Cardiac muscle cell (in vitro differentiated cells and primary cell): ENCODE measurements around the gene NR6A1. TPM values are rescaled to one million over a fixed set of nuclear protein-coding genes. Genes with fewer than 3 reads are reported as not detected.

Experiments
- DNase-seq, 2 donors: peaks; one replicate each; pipeline versions ENCODE4 v3.0.0 to v3.0.0-alpha.2; 2010 to 2017; ENCODE audit warnings: low read depth in 1 of 2, low spot score in 1 of 2
- H3K27ac ChIP-seq: fragments of 200-600 bp; sonication (generic); 2 replicates; pipeline ENCODE4 v1.5.1; 2016
- H3K27me3 ChIP-seq: fragments of 200-600 bp; sonication (generic); 2 replicates; pipeline ENCODE4 v1.6.0; 2016; ENCODE audit warnings: control low read depth
- H3K36me3 ChIP-seq: fragments of 200-600 bp; sonication (generic); 2 replicates; pipeline ENCODE4 v1.5.1; 2016; ENCODE audit warnings: control low read depth
- H3K4me1 ChIP-seq: fragments of 200-600 bp; sonication (generic); 2 replicates; pipeline ENCODE4 v1.8.1; 2017; ENCODE audit warnings: low read depth, mild to moderate bottlenecking, mixed run types
- H3K4me3 ChIP-seq: fragments of 200-600 bp; sonication (generic); 2 replicates; pipeline ENCODE4 v1.5.1; 2016; ENCODE audit warnings: mild to moderate bottlenecking
- H3K9me3 ChIP-seq: fragments of 200-600 bp; sonication (generic); 2 replicates; pipeline ENCODE4 v1.5.1; 2017; ENCODE audit warnings: low read depth, mild to moderate bottlenecking, control low read depth
- CTCF ChIP-seq: IDR thresholded peaks from 2 replicates; pipeline ENCODE4 v1.5.1; 2012; ENCODE audit warnings: low read depth, mild to moderate bottlenecking, low read length
- polyA plus RNA-seq: library from polyadenylated mRNA; unstranded; fragments of >200 nt; fragmentation: Nextera tagmentation; extraction: Ambion mirVana; gene quantifications from 2 replicates; pipeline ENCODE4 v1.2.1, GENCODE V29; 2016
- total RNA-seq: library from RNA; depleted of rRNA; stranded (reverse); fragments of >200 nt; gene quantifications from 2 replicates; pipeline ENCODE4 v1.2.3, GENCODE V29; 2016

The NR6A1 gene
- total and polyA plus RNA-seq, 2 experiments from 2014 or later: 3.2 to 19.8 TPM

- no peak for DNase-seq
- Histone ChIP-seq H3K27ac (no peak overlapping the region), H3K36me3 (no peaks in the 10 kb centered on the region), H3K4me3 (no peak overlapping the region), H3K9me3 (no peaks in the 10 kb centered on the region), H3K4me1 (no peaks in the 10 kb centered on the region), H3K27me3 (no peaks in the 10 kb centered on the region)
- TF ChIP-seq CTCF: no peak
Observed at GRCh38 chr9:124468061-124468740, 302.9 kb downstream of the NR6A1 start.

- H3K4me3 ChIP-seq: no peak overlapping the region
- no peaks in the 10 kb centered on the region for H3K4me1 ChIP-seq
- no peak overlapping the region for H3K27ac ChIP-seq
- H3K9me3 ChIP-seq: no peaks in the 10 kb centered on the region
- TF ChIP-seq CTCF: no peak
- DNase-seq: no peak
- H3K27me3 ChIP-seq: peaks cover under 1% of the 10 kb centered on the region
- no peaks in the 10 kb centered on the region for H3K36me3 ChIP-seq
Observed at GRCh38 chr9:124467410-124468060, 303.6 kb downstream of the NR6A1 start.

Other genes starting within 250 kb of the NR6A1 start
- 4.7 and 10.7 TPM in 2 replicates for gene OLFML2A, start 5.8 kb upstream of the NR6A1 start, total RNA-seq
- gene OLFML2A, start 5.8 kb upstream of the NR6A1 start, polyA plus RNA-seq: 2.6 and 3.4 TPM in 2 replicates
- not detected in 2 replicates for gene WDR38, start 82.1 kb upstream of the NR6A1 start, total RNA-seq
- not detected in 2 replicates for gene WDR38, start 82.1 kb upstream of the NR6A1 start, polyA plus RNA-seq
- gene RPL35, start 90.6 kb upstream of the NR6A1 start, total RNA-seq: 2,527 and 2,996 TPM in 2 replicates
- 1,204 and 1,356 TPM in 2 replicates for gene RPL35, start 90.6 kb upstream of the NR6A1 start, polyA plus RNA-seq
- gene ARPC5L, start 90.8 kb upstream of the NR6A1 start, total RNA-seq: 24.3 and 36.0 TPM in 2 replicates
- gene ARPC5L, start 90.8 kb upstream of the NR6A1 start, polyA plus RNA-seq: 61.2 and 88.8 TPM in 2 replicates
- gene GOLGA1, start 169.8 kb upstream of the NR6A1 start, total RNA-seq: 16.2 and 21.1 TPM in 2 replicates
- gene GOLGA1, start 169.8 kb upstream of the NR6A1 start, polyA plus RNA-seq: 13.5 and 15.0 TPM in 2 replicates